Islet of Langerhans (tissue), 1 donor: Measurements from ENCODE around the gene SPAG8.

Experiments used
- FAIRE-seq: peaks from one replicate; lab custom pipeline; 2011; peaks lifted over from hg19 to GRCh38; lab: Jason Lieb, UNC

Gene SPAG8

DNA sequence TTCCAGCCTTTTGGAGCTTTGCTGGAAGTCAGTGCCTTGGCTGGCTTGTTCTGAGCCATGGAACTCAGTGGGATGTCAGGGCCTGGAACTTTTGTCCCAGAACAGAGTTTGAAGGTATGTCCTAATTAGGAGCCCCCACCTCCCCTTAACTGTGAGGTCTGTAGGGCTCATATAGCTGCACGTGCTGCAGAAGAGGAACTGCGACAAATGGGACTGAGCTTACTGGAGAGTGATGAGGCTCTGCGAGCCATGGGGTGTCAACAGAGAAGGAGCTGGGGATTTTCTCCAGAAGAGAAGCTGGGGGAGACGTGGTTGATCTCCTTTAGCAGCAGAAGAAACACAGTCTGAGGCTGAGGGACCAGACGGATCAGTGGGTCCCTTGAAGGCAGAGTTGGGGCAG lies 27.9 kb upstream of the SPAG8 start:
- FAIRE-seq: no peak

DNA sequence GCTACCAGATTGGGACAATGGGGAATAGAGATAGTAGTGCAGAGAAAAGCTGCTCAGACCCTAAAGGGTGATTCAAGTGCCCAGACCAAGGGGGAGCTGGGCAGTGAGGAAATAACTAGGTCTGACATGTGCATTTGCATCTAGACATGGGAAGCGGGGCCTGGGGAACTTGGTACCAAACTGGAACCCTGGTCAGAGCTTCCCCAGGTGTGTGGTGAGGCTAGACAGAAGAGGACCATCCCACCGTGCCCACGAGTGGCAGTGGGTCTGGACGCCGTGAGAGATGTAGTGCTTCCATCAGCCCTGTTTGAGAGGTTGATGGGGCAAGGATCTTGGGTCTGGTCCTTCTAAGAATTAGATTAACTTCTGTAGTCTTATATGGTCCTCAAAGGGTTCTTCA lies 24.5 kb upstream of the SPAG8 start:
- no peak for FAIRE-seq

DNA sequence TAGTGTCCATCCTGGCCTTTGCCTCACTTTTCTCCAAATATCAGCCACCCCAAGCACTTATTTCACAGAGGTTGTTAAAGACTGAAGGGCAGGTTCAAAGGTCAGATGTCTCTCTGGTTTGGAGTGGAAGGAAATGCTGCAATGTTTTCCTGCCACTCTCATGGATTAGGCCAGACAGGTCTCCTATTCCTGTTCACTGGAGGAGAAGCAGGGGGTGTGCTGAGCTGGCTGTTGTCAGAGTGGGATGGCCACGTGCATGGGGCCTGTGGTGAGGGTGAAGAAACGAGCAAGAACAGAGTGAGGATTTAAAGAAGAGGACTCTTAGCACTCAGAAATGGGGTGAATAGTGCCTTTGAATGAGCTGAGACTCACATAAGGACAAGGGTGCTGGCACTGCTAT lies 23.7 kb upstream of the SPAG8 start:
- FAIRE-seq: no peak

DNA sequence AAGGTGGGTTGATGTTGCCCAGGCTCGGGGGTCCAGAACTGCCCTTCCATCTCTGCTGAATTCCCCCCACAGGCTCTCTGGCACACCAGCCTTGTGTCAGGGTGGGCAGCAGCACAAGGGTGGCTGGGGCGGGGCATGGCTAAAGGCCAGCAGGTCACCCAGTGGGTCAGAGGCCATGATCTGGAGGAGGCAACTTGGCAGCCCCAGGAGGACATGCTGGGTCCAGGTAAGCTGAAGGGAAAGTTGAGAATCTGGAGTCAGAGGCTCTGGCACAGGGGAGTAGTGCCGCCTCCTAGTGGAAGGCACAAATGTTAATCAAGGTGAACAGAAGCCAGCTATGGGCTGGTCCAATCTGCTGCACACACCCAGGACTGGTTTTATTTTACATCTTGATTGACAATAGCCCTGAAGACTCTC lies 23.2 kb upstream of the SPAG8 start:
- FAIRE-seq: no peak

DNA sequence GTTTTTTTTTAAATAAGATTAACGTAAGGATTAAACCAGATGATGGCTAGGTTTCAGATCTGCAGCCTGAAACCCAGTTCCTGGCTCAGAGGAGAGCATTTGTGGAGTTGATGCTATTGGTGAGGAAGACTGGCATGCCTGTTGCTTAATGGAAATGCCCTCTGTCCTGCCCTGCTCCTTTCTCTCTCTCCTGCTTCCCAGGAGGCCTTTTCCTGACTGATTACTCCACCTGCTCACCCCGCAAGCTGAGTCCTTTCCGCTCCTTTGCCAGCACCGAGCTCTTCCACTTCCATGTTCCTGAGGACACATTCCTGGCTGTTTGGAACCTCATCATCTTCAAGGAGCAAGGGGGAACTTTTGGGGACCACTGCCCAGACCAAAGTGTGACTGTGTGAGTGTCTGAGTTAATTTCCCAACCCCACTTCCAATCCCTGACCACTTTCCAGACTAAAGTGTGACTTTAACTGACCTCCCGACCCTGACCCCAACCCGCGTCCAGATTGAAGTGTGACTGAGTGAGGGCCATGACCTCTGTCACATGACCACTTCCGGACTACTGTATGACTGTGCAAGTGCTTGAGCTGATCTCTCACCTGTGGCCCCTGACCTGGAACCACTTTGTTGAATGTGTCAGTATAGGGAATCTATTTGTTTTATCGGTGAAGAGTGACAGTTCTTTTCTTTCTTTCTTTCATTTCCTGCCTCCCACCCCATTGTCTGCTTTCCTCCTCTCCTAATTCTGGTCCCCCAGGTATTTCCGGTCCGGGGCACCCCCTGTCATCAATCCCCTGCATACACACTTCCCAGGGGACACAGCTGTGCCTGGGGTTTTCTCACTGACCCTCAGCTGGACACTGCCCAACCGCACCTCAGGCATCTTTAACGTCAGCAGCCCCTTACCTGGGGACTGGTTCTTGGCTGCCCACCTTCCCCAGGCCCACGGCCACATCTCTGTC lies 22.5 kb upstream of the SPAG8 start:
- no peak for FAIRE-seq

DNA sequence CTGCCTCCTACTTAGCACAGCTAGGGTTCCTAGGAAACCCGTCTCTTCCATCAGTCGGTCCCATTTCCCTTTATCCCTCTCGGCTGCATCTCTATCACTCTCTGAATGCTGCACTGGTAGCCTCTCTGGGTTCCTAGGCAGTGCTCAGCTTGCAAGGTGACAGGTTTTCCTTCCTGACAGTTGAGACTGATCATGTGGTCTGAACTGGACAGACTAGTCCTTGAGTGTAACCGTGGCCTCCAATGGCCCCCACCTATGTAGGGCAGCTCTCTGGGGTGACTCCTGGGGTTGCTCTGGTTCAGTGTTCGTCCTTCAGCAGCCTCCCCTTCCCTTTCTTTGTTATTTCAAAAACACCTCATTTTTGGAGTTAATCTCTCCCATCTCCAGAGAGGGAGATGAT lies 20.8 kb upstream of the SPAG8 start:
- FAIRE-seq: no peak

DNA sequence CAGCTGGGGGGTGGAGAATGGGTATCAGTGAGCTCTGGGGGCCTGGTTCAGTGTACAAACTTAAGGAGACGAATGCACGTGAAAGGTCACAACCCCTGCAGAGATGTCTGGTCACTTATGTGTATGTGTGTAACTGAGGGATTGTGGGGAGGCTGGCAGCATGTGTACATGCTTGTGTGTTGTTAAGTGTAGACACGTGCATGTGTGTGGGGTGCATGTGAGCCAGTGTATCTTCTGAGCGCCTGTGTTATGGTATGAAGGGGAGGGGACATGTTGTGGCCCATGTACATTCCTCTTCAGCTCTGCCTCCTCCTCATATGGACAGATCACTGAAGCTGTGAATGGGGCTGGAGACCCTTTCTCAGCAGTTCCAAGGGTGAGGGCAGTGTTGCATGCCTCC lies 19.0 kb upstream of the SPAG8 start:
- FAIRE-seq: no peak

DNA sequence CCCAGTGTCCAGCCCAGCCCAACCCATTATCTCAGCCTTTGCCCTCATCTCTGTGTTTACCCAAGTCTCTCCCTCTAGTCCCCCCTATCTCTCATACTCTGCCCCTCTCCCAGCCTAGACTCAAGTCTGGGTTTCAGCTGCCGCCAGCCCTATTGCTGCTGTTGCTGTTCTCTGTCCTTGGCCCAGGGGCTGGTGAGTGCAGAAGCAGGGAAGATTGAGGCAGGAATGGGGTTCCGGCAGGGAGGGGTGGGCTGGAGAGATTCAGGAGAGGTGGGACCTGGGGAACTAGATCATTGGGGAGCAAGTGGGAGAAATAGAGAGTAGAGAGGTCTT lies 17.7 kb upstream of the SPAG8 start:
- no peak for FAIRE-seq

DNA sequence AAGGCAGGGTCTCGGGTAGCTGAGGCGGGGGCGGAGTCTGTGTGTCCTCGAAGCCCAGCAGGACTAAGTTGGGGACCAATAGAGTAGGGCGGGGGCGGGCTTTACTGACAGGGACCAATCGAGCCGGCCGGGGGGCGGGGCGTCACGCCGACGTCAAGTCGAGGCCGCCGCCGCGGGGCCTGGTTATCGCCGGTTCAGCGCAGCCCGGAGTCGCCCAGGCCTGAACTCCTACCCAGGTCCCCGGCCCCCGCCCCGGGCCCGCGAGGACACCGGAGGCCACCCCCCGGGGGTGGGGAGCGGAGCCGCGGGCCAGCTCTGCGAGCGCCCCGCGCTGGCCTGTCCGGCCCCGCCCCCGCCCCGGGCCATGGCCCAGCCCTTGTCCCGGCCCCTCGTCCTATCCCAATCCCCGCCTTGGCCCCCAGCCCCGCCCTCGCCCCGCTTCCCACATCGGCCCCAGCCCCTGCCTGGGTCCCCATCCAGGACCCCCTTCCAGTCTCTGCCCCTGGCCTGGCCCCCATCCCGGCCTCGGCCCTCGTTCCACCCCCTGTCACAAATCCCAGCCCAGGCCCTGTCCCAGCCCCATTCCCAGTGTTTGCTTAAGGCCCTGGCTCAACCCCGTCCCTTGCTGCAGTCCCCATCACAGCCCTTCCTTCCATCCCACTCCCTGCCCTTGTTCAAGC lies 17.2 kb upstream of the SPAG8 start, which contains the start of gene TMEM8B:
TMEM8B (plus strand) TSS at position 145 of the 680 bp plus-strand sequence; CDS start at position 365, 220 bp downstream.
- FAIRE-seq: no peak

DNA sequence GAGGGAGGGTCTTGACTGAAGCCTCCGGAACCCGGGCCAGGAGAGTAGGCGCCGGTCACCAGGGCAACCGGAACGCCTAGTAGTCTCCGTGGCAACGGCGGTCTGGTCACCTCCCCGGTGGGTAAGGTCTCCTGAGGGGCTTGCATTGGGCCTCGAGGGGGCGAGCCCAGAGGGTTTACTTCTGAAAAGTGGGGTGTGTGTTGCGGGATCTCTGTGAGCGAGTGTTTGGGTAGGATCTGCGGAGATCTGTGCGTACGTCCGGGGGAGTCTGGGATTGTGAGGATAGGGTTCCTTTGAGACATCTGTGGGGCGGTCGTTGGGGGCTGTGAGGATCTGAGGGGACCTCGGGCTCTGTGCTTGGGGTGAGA lies 16.6 kb upstream of the SPAG8 start, which contains the start of gene FAM221B:
FAM221B (minus strand) TSS at position 17 of the 368 bp plus-strand sequence. CDS start 2,571 bp downstream, outside the sequence.
- no peak for FAIRE-seq

DNA sequence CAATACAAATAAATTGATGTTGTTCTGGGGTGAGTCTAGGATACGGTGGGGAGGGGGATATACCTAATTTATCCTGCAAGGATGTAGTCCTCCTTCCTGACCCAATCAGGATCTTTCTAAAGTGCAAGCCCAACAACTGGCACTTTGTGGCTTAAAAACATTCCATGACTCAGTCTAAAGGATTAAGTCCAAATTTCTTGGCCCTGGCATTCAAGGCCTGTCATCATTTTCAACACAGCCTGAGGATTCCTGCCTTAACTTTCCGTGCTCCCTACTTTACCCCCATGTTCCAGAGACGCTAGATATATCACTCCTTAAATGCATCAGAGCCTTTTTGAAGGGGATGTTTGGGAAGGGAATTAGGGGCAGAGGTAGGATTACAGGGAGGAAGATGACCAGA lies 15.4 kb upstream of the SPAG8 start:
- no peak for FAIRE-seq

DNA sequence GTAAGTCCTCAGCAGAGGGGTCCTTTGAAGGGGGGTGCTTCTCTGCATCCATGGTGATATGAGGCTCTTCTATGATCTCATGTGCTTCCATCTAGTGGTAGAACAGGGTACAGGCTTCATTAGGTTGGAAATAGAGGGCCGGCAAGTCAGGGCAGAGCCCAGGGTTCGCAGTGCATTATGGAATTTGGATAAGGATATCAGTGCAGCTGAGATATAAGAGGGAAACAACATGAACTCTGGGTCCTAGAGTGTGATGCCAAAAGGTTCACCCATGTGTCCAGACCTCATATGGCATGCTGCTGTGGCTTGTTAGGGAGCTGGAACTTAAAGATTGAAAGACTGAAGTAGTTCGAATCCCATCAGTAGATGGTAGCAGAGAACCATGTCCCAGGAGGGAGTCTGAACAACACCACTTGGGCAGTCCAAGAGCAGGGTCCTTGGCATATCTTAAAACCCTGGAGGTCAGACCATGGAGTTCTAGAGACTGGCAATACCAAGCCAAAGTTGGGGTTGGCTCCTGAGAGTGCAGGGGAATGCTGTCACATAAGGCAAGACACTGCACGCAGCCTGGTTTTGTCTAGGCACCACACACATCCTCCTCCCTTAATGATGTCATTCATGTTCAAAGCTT lies 14.1 kb upstream of the SPAG8 start:
- FAIRE-seq: no peak

DNA sequence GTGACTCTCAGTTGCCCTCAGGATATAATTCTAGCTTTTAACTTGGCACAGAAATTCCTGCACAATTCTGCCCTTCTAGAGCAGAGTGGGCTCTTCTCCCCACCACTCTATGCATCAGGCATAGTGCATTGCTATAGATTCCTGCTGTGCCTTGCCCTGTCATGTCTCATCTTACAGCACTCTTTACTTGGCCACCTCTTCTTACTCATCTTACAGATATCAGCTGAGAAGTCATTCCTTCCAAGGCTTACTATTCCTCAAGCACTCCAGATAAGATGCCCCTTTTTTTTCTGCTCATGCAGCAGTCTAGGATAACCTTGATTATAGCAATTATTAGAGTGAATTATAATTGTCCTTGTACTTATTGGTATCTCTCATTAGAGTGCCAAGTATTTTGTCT lies 10.9 kb upstream of the SPAG8 start:
- no peak for FAIRE-seq

DNA sequence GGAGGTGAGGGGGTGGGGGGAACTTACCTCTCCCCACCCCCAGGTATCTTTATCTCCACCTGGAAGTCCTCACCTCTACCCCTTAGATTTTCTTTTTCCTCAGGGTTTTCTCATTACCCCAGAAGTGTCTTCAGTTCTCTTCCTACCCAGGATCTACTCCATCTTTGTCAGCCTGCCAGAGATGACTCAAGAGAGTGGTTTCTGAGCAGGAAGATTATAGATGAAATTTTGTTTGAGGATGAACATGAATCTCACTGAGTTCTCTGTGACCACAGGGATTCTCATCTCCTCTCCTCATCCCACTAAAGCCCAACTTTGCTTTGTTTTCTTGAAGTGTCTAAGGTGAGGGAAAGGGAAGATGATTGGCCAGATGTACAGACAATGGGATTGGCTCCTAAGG lies 8.0 kb upstream of the SPAG8 start:
- FAIRE-seq: no peak

DNA sequence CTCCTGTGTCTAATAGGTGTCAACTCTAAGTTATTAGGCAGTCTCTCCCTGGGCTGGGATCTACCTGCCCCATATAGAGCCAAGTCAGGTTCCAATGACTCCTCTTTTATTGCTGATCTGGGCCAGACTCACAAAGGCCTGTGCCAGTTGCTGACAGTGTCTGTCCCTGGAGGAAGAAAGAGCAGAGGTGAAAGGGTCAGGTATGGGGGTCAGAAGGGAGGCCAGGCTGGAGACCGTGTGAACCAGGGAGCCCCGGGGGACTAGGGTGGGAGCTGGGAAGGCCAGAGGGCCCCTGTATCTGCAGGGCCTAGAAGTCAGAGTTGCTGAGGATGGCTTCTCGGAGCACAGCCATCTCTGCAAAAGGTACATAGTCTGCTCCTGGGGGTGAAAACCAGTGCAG lies 6.3 kb upstream of the SPAG8 start:
- FAIRE-seq: no peak

DNA sequence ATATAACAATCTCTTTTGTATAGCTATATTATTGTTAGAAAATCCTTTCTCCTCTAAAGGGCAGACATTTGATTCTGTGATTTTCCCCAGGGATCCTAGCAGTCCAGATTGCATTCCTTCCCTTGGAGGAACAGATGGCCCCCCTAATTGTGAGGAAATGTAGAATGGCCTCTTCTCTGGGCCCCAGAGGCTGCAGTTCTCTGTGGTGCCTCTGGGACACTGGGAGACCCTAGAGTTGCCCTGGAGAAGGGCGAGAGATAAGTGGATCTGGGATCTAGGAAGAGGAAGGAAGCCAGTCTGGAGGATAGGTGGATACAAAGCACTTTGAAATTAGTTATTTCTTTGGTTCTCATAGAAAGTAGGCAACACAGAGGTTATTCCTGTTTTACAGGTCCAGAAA lies 4.6 kb upstream of the SPAG8 start:
- FAIRE-seq: no peak

DNA sequence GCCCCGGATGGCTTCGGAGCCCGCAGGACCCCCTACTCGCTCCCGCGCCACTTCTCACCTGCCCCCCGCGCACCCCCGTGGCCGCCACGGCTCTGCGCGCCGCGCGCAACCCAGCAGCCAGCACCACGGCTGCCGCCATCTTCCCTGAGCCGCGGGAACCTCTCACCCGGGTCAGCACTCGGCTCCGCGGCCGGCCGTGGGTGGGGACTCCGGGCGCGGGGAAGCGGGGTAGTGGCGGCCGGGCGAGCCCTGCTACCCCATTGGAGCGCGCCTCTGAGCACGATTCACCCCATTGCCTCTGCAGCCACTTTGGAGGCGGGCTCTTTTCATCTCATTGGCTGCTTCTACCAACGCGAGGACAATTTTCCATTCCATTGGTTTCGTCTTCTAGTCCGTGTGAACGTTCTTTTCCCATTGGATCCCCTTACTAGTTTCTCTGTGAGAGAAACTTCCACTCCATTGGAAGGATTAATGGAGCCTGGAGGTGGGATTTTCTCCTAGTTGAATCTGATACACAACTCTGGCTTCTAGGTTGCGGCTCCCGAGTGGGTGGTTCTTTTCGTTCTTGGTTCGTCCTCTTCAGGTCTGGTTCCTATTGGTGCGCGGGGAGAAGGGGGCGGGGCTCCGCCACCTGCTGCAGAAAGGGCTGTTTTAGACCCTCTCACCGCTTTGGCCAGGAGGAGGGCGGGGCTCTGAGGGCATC lies 2.9 kb upstream of the SPAG8 start, which contains the start of gene HINT2:
HINT2 (minus strand) TSS at position 202 of the 703 bp plus-strand sequence; CDS start at position 139, 63 bp downstream.
- peak; percentile 94 for FAIRE-seq

DNA sequence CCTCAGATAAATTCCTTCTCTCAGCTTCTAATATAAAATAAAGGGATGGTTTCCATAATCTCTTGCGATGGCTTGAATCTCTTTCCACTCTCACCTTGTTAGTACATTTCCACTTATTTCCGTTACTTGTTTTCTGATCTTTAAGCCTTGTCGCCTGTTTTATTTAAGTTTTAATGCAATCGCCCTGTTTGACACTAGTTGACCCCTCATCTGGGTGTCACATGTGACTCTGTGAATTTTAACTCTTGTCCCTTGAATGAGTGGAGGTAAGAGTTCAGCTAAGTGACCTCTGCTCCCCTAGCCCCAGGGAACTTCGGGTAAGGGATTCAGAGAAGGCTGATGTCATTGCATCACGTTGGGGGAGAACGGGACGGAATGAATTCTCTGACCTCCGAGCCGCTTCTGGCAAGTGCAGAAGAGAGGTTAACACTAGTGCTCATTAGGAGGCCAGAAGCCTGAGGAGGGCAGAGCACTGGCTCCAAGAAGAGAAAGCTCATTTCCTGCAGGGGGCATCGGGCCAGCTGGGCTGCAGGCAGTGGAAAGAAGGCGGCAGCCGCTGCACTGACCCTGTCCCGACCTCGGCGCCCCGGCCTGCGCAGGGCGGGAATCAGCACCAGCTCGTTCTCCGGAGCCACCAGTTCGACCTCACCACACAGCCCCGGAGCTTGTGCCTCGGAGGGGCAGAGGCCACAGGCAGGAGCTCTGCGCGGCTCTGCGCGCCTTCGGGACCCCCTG lies 2.2 kb upstream of the SPAG8 start:
- no peak for FAIRE-seq

DNA sequence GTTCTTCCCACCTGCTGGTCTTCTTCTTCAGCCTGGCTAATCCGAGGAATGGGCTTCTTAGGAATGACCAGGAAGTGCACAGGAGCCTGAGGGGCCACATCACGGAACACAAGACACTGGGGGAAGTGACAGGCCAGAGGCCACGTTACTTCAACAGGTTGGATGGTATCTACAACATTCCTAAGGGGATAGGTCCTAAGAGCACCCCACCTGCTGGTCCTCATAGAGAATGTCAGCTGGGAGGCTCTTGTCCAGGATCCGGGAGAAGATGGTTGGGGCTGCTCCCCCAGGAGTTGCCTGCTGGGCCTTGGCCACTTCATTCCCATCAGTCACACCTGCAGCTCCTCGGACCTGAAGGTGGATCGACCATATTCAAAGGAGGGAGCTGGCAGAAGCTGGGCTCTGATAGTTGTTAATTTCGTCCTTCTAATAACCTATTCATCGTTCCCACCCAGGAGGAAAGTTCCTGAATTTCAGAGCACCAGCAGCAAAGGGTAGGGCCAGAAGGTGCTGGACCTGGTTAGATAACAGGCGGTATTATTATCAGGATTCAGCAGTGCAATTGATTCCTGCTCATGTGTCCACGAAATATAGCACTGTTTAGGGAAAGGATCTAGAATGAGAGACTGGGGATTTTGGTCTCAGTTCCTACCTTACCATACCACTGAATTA lies 1.5 kb upstream of the SPAG8 start:
- FAIRE-seq: no peak

DNA sequence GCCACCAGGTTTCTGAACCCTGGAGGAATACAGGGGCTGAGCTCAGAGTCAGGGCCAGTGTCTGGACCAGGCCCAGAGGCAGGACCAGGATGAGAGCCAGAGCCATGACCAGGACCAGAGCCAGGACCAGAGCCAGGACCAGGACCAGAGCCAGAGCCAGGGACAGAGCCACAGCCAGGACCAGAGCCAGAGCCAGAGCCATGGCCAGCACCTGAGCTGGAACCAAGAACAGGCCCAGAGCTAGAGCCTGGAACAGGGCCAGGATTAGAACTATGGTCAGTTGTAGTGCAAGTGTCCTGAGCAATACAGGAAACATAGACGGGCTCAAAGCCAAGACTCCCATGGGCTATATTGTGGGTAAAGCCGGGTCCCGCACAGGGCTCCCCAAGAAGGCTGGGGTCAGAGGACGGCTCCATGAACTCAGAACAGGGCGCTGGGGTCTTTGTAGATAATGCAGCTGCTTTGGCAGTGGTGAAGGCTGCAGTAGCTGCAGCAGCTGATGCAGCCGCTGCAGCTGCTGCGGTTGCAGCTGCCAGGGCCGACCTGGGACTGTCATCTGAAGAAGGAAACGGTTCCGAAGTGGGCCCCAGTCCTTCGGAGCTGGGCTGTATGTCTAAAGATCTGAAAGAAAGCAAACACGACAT lies 559 bp downstream of the SPAG8 start:
- FAIRE-seq: no peak

DNA sequence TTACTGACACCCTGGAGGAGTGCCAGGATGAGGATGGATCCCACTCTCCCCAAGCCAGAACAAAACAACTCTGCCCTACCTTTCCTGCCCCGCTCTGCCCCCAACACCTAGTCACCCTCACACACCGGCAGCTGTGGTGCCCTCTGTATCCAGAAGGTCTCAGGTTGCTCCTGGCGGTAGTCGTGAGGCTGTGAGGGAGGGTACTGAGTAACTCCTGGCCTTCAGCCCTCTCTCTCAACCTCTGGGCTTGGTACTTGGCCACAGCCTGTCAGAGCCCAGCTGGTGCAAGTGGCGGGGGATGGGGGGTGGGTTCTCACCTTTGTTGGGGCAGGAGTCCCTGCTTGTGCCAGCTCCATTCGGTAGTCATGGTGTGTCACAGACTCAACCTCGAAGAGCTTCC lies 1.9 kb downstream of the SPAG8 start:
- FAIRE-seq: no peak
